Osteocyte (in vitro differentiated cells): ENCODE measurements around the gene AGAP5. TPM values are rescaled to one million over a fixed set of nuclear protein-coding genes. Genes with fewer than 3 reads are reported as not detected.
A peak's percentile ranks its signal among the peaks of the same experiment; 100 is the strongest.
"Not testable (repeated sequence)": the region's sequence is repeated elsewhere in the genome, so short reads cannot be mapped to it uniquely, and the experiment has no call there.

ENCODE experiments used
- DNase-seq: peaks from one replicate; pipeline ENCODE4 v3.0.0; 2021; ENCODE audit warnings: mixed read lengths; ENCODE audit not compliant: unreplicated experiment; ENCODE audit errors: extremely low spot score
- H3K27ac Mint-ChIP-seq: one replicate; pipeline ENCODE4 v1.8.0; 2021; ENCODE audit warnings: mild to moderate bottlenecking, mixed read lengths; ENCODE audit not compliant: unreplicated experiment
- H3K27me3 Mint-ChIP-seq: one replicate; pipeline ENCODE4 v1.8.0; 2021; ENCODE audit warnings: mixed read lengths; ENCODE audit not compliant: unreplicated experiment
- H3K36me3 Mint-ChIP-seq: one replicate; pipeline ENCODE4 v1.8.0; 2021; ENCODE audit warnings: mixed read lengths; ENCODE audit not compliant: unreplicated experiment
- H3K4me1 Mint-ChIP-seq: one replicate; pipeline ENCODE4 v1.8.0; 2021; ENCODE audit warnings: mixed read lengths; ENCODE audit not compliant: unreplicated experiment
- H3K4me3 Mint-ChIP-seq: one replicate; pipeline ENCODE4 v1.8.0; 2021; ENCODE audit warnings: mild to moderate bottlenecking, moderate library complexity, mixed read lengths; ENCODE audit not compliant: unreplicated experiment
- H3K9me3 Mint-ChIP-seq: one replicate; pipeline ENCODE4 v1.8.0; 2021; ENCODE audit warnings: mixed read lengths; ENCODE audit not compliant: unreplicated experiment
- total RNA-seq: library from RNA; stranded (reverse); gene quantifications from 2 replicates; pipeline ENCODE4 v1.2.1, GENCODE V29; 2021
- TF ChIP-seq, protein P1 (sequence below): fragments of 200-600 bp; sonication (generic); IDR thresholded peaks from 2 replicates; pipeline ENCODE4 v1.5.0; 2021; ENCODE audit warnings: antibody characterized with exemption, mild to moderate bottlenecking, moderate library complexity

The AGAP5 gene
- total RNA-seq, 1 donor from 2014 or later = 5.9 TPM

DNA sequence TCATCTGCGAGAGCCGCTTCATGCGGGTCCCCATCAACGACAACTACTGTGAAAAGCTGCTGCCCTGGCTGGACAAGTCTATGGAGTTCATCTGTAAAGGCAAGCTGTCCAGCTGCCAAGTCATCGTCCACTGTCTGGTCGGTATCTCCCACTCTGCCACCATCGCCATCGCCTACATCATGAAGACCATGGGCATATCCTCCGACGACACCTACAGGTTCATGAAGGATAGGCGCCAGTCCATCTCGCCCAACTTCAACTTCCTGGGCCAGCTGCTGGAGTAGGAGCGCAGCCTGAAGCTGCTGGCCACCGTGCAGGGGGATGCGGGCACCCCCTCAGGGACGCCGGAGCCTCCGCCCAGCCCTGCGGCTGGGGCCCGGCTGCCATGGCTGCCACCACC lies 34.5 kb upstream of the AGAP5 start:
- H3K27me3 Mint-ChIP-seq = no peaks in the 10 kb centered on the region
- H3K27ac Mint-ChIP-seq = no peak overlapping the region
- H3K9me3 Mint-ChIP-seq = no peaks in the 10 kb centered on the region
- no peak for DNase-seq
- TF ChIP-seq, protein P1, sequence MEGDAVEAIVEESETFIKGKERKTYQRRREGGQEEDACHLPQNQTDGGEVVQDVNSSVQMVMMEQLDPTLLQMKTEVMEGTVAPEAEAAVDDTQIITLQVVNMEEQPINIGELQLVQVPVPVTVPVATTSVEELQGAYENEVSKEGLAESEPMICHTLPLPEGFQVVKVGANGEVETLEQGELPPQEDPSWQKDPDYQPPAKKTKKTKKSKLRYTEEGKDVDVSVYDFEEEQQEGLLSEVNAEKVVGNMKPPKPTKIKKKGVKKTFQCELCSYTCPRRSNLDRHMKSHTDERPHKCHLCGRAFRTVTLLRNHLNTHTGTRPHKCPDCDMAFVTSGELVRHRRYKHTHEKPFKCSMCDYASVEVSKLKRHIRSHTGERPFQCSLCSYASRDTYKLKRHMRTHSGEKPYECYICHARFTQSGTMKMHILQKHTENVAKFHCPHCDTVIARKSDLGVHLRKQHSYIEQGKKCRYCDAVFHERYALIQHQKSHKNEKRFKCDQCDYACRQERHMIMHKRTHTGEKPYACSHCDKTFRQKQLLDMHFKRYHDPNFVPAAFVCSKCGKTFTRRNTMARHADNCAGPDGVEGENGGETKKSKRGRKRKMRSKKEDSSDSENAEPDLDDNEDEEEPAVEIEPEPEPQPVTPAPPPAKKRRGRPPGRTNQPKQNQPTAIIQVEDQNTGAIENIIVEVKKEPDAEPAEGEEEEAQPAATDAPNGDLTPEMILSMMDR = no peak
- H3K4me1 Mint-ChIP-seq = peaks cover 16% of the 10 kb centered on the region
- H3K4me3 Mint-ChIP-seq = peak overlapping the region; percentile 42
- peaks cover 3% of the 10 kb centered on the region for H3K36me3 Mint-ChIP-seq

DNA sequence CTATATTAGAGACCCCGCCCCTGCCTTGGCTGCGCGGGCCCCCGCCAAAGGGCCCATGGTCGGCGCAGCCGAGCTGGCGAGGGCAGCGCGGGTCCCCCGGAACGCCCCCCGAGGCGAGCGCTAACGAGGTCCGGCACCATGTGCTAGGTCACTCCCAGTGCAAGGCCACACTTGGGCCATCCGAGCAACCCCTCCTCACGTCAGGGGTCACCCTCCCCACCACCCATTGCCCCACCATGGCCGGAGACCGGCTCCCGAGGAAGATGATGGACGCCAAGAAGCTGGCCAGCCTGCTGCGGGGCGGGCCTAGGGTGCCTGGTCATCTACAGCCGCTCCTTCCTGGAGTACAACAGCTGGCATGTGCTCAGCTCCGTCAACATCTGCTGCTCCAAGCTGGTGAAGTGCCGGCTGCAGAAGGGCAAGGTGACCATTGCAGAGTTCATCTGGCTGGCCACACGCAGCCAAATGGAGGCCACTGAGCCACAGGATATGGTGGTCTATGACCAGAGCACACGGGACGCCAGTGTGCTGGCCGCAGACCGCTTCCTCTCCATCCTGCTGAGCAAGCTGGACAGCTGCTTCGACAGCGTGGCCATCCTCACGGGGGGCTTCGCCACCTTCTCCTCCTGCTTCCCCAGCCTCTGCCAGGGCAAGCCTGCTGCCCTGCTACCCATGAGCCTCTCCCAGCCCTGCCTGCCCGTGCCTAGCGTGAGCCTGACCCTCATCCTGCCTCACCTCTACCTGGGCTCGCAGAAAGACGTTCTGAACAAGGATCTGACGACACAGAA lies 33.9 kb upstream of the AGAP5 start:
- H3K36me3 Mint-ChIP-seq = peaks cover 3% of the 10 kb centered on the region
- no peak for DNase-seq
- H3K9me3 Mint-ChIP-seq = no peaks in the 10 kb centered on the region
- no peaks in the 10 kb centered on the region for H3K27me3 Mint-ChIP-seq
- peak overlapping the region; percentile 99 for H3K4me3 Mint-ChIP-seq
- peaks cover 16% of the 10 kb centered on the region for H3K4me1 Mint-ChIP-seq
- TF ChIP-seq, protein P1 = no peak
- H3K27ac Mint-ChIP-seq = no peak overlapping the region

DNA sequence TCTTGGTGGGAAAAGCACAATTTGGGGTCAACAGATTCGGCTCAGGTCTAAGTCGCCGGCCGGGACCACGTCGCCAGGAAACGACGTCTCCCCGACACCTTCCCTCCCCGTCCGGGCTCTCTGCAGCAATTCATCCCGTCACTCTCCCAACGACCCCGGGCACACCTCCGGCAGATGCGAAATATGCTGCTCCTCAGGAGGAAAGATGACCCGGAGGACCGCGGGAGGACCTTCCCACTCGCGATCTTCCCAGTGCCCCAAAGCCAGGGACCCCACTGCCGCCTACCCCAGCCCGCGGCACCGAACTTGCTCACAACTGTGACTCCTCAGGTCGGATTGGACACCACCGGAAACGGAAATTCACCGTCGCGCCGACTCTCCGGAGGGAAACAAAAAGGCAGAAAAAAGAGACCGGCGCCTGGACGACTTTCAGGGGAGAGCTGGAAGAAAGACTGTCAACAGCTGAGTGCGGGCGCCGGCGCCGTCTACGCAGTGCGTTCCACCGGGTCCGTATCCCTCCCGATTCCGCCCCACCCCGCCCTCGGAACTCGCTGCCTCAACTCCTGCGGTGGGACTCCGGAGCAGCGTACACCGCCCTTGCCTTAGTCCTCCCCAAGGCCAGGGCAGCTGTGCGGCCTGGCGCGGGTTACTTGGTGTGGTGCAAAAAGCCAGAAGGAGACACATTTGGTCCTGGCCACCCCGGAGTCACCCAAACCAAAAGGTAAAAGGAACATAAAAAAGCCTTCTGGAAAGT lies 32.4 kb upstream of the AGAP5 start:
- Mint-ChIP-seq H3K9me3 (no peaks in the 10 kb centered on the region), H3K27me3 (no peaks in the 10 kb centered on the region)
- TF ChIP-seq, protein P1 = no peak

DNA sequence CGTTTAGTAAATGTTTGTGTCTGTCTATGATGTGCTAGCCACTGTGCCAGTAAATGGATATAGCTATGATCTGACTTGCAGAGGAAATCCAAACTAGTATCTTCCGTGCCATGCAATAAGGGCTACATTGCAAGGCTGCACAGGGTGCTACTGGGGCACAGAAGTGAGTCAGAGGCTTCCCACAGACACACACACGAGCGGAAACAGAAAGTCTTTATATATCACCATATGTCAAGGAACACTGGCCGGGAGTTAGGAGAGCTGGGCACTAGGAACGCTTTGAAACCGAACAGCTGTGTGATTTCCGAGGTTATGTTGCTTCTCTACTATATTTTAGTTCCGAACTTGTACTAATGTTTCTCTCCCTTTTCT lies 31.9 kb upstream of the AGAP5 start:
- Mint-ChIP-seq H3K4me3 (peak overlapping the region; percentile 99), H3K4me1 (peaks cover 15% of the 10 kb centered on the region), H3K27ac (peak overlapping the region; percentile 99)
- not testable (repeated sequence) for H3K36me3 Mint-ChIP-seq, DNase-seq, H3K9me3 Mint-ChIP-seq, H3K27me3 Mint-ChIP-seq

More for the DNA sequence above, 32.4 kb upstream of the AGAP5 start:
- H3K27ac Mint-ChIP-seq = peak overlapping the region; percentile 99
- peak overlapping the region; percentile 99 for H3K4me3 Mint-ChIP-seq
- DNase-seq = peak; percentile 96
- H3K4me1 Mint-ChIP-seq = peaks cover 16% of the 10 kb centered on the region
- peaks cover 9% of the 10 kb centered on the region for H3K36me3 Mint-ChIP-seq

DNA sequence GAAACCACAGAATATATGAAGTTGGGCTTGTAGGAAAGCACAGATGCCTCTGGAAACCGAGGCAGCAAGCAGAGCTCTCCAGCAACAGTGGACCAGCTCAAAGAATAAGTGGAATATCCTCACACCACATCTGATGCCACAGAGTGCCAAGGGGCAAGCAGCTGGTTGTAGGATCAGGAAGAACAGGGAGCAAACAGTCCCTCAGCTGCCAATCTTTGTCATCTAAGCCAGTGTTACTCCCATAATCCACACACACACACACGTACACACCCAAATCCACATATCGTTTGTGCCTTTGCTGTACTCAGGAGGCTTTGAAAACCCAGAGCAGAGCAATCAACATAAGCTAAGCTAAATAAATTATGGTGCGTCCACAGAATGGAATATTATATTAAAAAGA lies 25.6 kb upstream of the AGAP5 start:
- H3K27me3 Mint-ChIP-seq = no peaks in the 10 kb centered on the region
- TF ChIP-seq, protein P1 = no peak
- H3K4me1 Mint-ChIP-seq = peaks cover 1% of the 10 kb centered on the region
- no peaks in the 10 kb centered on the region for H3K9me3 Mint-ChIP-seq
- no peak for DNase-seq
- peaks cover 39% of the 10 kb centered on the region for H3K36me3 Mint-ChIP-seq
- H3K27ac Mint-ChIP-seq = no peak overlapping the region
- no peak overlapping the region for H3K4me3 Mint-ChIP-seq

DNA sequence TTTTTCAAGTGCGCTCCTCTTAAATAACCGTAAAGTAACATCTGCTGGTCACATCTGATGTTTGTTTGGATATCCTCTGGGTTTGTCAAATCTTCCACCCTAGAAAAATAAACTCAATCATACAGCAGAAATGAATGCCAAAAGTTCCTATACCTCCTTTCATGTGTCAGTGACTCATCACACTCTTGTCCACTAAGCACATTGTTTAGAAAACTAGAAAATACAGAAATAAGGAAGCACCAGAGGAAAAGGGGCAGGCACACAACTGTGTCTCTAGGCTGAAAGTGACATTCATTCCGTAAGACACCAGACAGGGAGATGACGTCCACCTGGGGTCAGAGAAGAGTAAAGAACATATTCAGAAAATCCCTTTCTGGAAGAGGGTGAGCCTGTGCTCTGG lies 22.7 kb upstream of the AGAP5 start:
- peaks cover 52% of the 10 kb centered on the region for H3K36me3 Mint-ChIP-seq
- not testable (repeated sequence) for H3K27me3 Mint-ChIP-seq, H3K4me3 Mint-ChIP-seq, H3K9me3 Mint-ChIP-seq, H3K27ac Mint-ChIP-seq, DNase-seq, H3K4me1 Mint-ChIP-seq
